OCI-LY3 (cell line): ENCODE data around the gene SNAPC2.

Source experiments
- CTCF ChIP-seq: fragments of 200-600, 300-600 bp; sonication (generic); IDR thresholded peaks from 2 replicates; pipeline ENCODE4 v1.5.1; 2014; ENCODE audit warnings: antibody characterized with exemption, low read length, low read depth
- EZH2phosphoT487 ChIP-seq: fragments of 200-600 bp; shearing (Covaris generic); IDR thresholded peaks from 2 replicates; pipeline ENCODE4 v1.6.1; 2018; ENCODE audit warnings: antibody characterized with exemption, mixed run types, low read depth

- TF ChIP-seq CTCF, result no peak
- no peak for TF ChIP-seq EZH2phosphoT487
Measured at GRCh38 chr19:7908078-7908699, 11.9 kb upstream of the SNAPC2 start.
